SK-N-SH (cell line): ENCODE results near the gene PAPPA2. TPM values are rescaled to one million over a fixed set of nuclear protein-coding genes. Genes with fewer than 3 reads are reported as not detected.

Experiments used
- CTCF ChIA-PET: fragments of 300-600, 350-600 bp; formaldehyde crosslinking; extraction: SDS; loops from one replicate; lab custom pipeline; 2021; lab: Yijun Ruan, JAX
- POLR2A ChIA-PET: fragments of 350-600 bp; sonication (Branson Sonifier 250); formaldehyde crosslinking; extraction: SDS; loops from one replicate; lab custom pipeline; 2020; ENCODE audit warnings: antibody characterized with exemption, inconsistent platforms; lab: Yijun Ruan, JAX
- DNase-seq: peaks from one replicate; pipeline ENCODE4 v3.0.0; 2012
- H2AFZ ChIP-seq: fragments of 200-600 bp; sonication (generic); 2 replicates; pipeline ENCODE4 v1.8.1; 2016; ENCODE audit warnings: antibody characterized with exemption, mild to moderate bottlenecking, low read depth
- H3F3A ChIP-seq: fragments of 200-600 bp; sonication (generic); replicated peaks from 2 replicates; pipeline ENCODE3; 2016; ENCODE audit warnings: antibody characterized with exemption, mild to moderate bottlenecking; ENCODE audit not compliant: insufficient read depth
- H3K27ac ChIP-seq, 2 experiments: fragments of 200-500 bp in 1 of 2; fragments of 200-600 bp in 1 of 2; sonication (Bioruptor generic) in 1 of 2; sonication (generic), shearing (Covaris generic) in 1 of 2; 2 replicates each; pipeline versions ENCODE4 v1.5.1 to v1.6.1; 2014 to 2016; ENCODE audit warnings: low read depth in 2 of 2, inconsistent platforms in 1 of 2, low read length in 1 of 2, mild to moderate bottlenecking in 1 of 2, mixed read lengths in 1 of 2
- H3K27me3 ChIP-seq: fragments of 200-600 bp; sonication (generic), shearing (Covaris generic); 2 replicates; pipeline ENCODE4 v1.6.1; 2016; ENCODE audit warnings: mixed run types; ENCODE audit not compliant: insufficient read depth
- H3K36me3 ChIP-seq, 2 experiments: fragments of 200-500 bp in 1 of 2; fragments of 200-600 bp in 1 of 2; sonication (Bioruptor generic) in 1 of 2; sonication (generic) in 1 of 2; replicated peaks in 1 of 2; 2 replicates each; pipeline versions ENCODE3 to v1.5.1; 2014 to 2016; ENCODE audit warnings: low read length in 1 of 2, mild to moderate bottlenecking in 1 of 2; ENCODE audit not compliant: insufficient read depth in 2 of 2, control insufficient read depth in 1 of 2
- H3K4me1 ChIP-seq, 2 experiments: fragments of 200-500 bp in 1 of 2; fragments of 200-600 bp in 1 of 2; sonication (Bioruptor generic) in 1 of 2; sonication (generic), shearing (Covaris generic) in 1 of 2; 2 replicates each; pipeline versions ENCODE4 v1.5.1 to v1.6.1; 2014 to 2016; ENCODE audit warnings: low read depth in 1 of 2, low read length in 1 of 2, mixed run types in 1 of 2; ENCODE audit not compliant: insufficient read depth in 2 of 2, control insufficient read depth in 1 of 2
- H3K4me2 ChIP-seq: fragments of 200-600 bp; sonication (generic), shearing (Covaris generic); 2 replicates; pipeline ENCODE4 v1.6.1; 2017; ENCODE audit warnings: mixed run types
- H3K4me3 ChIP-seq, 2 experiments: fragments of 200-500 bp in 1 of 2; fragments of 200-600 bp in 1 of 2; sonication (Bioruptor generic) in 1 of 2; sonication (generic), shearing (Covaris generic) in 1 of 2; 2 replicates each; pipeline versions ENCODE4 v1.5.1 to v1.8.1; 2014 to 2016; ENCODE audit warnings: low read depth in 2 of 2, inconsistent platforms in 1 of 2, low read length in 1 of 2, mild to moderate bottlenecking in 1 of 2, mixed read lengths in 1 of 2, moderate library complexity in 1 of 2
- H3K79me2 ChIP-seq: fragments of 200-600 bp; sonication (generic); 2 replicates; pipeline ENCODE4 v1.8.1; 2017; ENCODE audit warnings: mild to moderate bottlenecking; ENCODE audit not compliant: insufficient read depth
- H3K9ac ChIP-seq: fragments of 200-600 bp; sonication (generic); 2 replicates; pipeline ENCODE4 v1.6.1; 2017; ENCODE audit warnings: mixed run types
- H3K9me2 ChIP-seq: fragments of 200-600 bp; sonication (generic); 2 replicates; pipeline ENCODE4 v1.6.1; 2017; ENCODE audit warnings: mixed run types
- H3K9me3 ChIP-seq: fragments of 200-600 bp; sonication (generic); 2 replicates; pipeline ENCODE4 v1.6.1; 2017; ENCODE audit warnings: mixed run types, mild to moderate bottlenecking, moderate library complexity
- H4K20me1 ChIP-seq: fragments of 200-600 bp; sonication (generic); 2 replicates; pipeline ENCODE4 v1.6.1; 2017; ENCODE audit warnings: mild to moderate bottlenecking, mixed run types; ENCODE audit not compliant: insufficient read depth
- CTCF ChIP-seq: fragments of 200-600 bp; sonication (generic); IDR thresholded peaks from 2 replicates; pipeline ENCODE4 v1.6.1; 2017; ENCODE audit warnings: antibody characterized with exemption, mild to moderate bottlenecking, moderate library complexity
- FOXJ3 ChIP-seq: sonication (generic); formaldehyde crosslinking; IDR thresholded peaks from 2 replicates; pipeline ENCODE4 v1.5.1; 2020; ENCODE audit warnings: mild to moderate bottlenecking, missing genetic modification reagents
- GATA2 ChIP-seq: sonication (generic); formaldehyde crosslinking; IDR thresholded peaks from 2 replicates; pipeline ENCODE4 v1.5.0; 2020; ENCODE audit warnings: mild to moderate bottlenecking, missing genetic modification reagents
- NFIC ChIP-seq: IDR thresholded peaks from 2 replicates; pipeline ENCODE4 v1.4.0; 2012; ENCODE audit warnings: borderline replicate concordance
- PBX3 ChIP-seq: IDR thresholded peaks from 2 replicates; pipeline ENCODE4; 2012
- RAD21 ChIP-seq: IDR thresholded peaks from 2 replicates; pipeline ENCODE4 v1.6.1; 2012; ENCODE audit warnings: mild to moderate bottlenecking, low read length
- RCOR1 ChIP-seq: fragments of 150-350 bp; IDR thresholded peaks from 2 replicates; pipeline ENCODE4 v1.6.1; 2017; ENCODE audit warnings: antibody characterized with exemption, low read length
- SIN3A ChIP-seq: IDR thresholded peaks from 2 replicates; pipeline ENCODE4 v1.6.1; 2012; ENCODE audit warnings: low read depth, mild to moderate bottlenecking, low read length, moderate library complexity, borderline replicate concordance
- SMC3 ChIP-seq: IDR thresholded peaks from 2 replicates; pipeline ENCODE4 v1.6.1; 2012; ENCODE audit warnings: low read depth, low read length, improper control_type of control experiment
- TAF1 ChIP-seq: IDR thresholded peaks from 2 replicates; pipeline ENCODE4 v1.6.1; 2012; ENCODE audit warnings: low read depth, mild to moderate bottlenecking, low read length, moderate library complexity, borderline replicate concordance
- TCF12 ChIP-seq: IDR thresholded peaks from 2 replicates; pipeline ENCODE4 v1.4.0; 2012
- USF1 ChIP-seq: IDR thresholded peaks from 2 replicates; pipeline ENCODE4 v1.4.0; 2012; ENCODE audit warnings: low read depth, borderline replicate concordance
- ZBTB33 ChIP-seq: IDR thresholded peaks from 2 replicates; pipeline ENCODE4 v1.4.0; 2012; ENCODE audit warnings: low read depth, borderline replicate concordance
- WGBS: methylation state at CpG from one replicate; pipeline ENCODE4 v1.1.6; 2017; ENCODE audit warnings: low lambda C conversion rate; 5-methylcytosine and 5-hydroxymethylcytosine counted together
- polyA plus RNA-seq, 3 experiments: library from polyadenylated mRNA; depleted of rRNA; stranded (reverse); fragments of >200 nt; gene quantifications; 2 replicates each; pipeline ENCODE4 v1.2.3, GENCODE V29; 2012
- TF ChIP-seq, protein P1 (sequence below): fragments of 150-350 bp; IDR thresholded peaks from 2 replicates; pipeline ENCODE4 v1.6.1; 2016; ENCODE audit warnings: mild to moderate bottlenecking, low read depth, low read length

The PAPPA2 gene
- polyA plus RNA-seq, 1 of the 3 experiments (the other 2 are of a cell fraction), result 0.02 TPM

GRCh38 chr1:176485083-176485482 is 22.1 kb downstream of the PAPPA2 start:
- H3K4me3 ChIP-seq, result no peak overlapping the region
- DNase-seq, result no peak
- no peaks in the 10 kb centered on the region for H3K27me3 ChIP-seq
- H3K27ac ChIP-seq, result no peak overlapping the region
- no peak overlapping the region for H3K4me2 ChIP-seq
- 4% methylated on average over 1 of the region's 1 CpG for WGBS
- no peaks in the 10 kb centered on the region for H3K4me1 ChIP-seq
- H2AFZ ChIP-seq, result no peak overlapping the region
- no peaks in the 10 kb centered on the region for H3F3A ChIP-seq
- no peaks in the 10 kb centered on the region for H3K79me2 ChIP-seq
- H3K9me3 ChIP-seq, result no peaks in the 10 kb centered on the region
- no peaks in the 10 kb centered on the region for H3K36me3 ChIP-seq
- ChIA-PET CTCF (no interaction called here), POLR2A (no interaction called here)
- no peaks in the 10 kb centered on the region for H4K20me1 ChIP-seq
- no peaks in the 10 kb centered on the region for H3K9me2 ChIP-seq
- TF ChIP-seq TCF12, result no peak
- TF ChIP-seq TAF1, result no peak
- no peak for TF ChIP-seq RCOR1
- no peak for TF ChIP-seq SIN3A
- TF ChIP-seq GATA2 (CRISPR knock-in tag), result no peak
- no peak for TF ChIP-seq USF1
- no peak for TF ChIP-seq CTCF
- TF ChIP-seq, protein P1, sequence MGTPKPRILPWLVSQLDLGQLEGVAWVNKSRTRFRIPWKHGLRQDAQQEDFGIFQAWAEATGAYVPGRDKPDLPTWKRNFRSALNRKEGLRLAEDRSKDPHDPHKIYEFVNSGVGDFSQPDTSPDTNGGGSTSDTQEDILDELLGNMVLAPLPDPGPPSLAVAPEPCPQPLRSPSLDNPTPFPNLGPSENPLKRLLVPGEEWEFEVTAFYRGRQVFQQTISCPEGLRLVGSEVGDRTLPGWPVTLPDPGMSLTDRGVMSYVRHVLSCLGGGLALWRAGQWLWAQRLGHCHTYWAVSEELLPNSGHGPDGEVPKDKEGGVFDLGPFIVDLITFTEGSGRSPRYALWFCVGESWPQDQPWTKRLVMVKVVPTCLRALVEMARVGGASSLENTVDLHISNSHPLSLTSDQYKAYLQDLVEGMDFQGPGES, result no peak
- no peak for TF ChIP-seq SMC3
- TF ChIP-seq PBX3, result no peak
- TF ChIP-seq ZBTB33, result no peak
- no peak for TF ChIP-seq RAD21
- TF ChIP-seq NFIC, result no peak
- TF ChIP-seq FOXJ3, result no peak
- H3K9ac ChIP-seq, result no peak overlapping the region
